ENCODE data around the gene ZNF385A.

ZNF385A gene

GRCh38 chr12:54430471-54431069 is 46.0 kb upstream of the ZNF385A start:
- Histone ChIP-seq H3K9me2 (ENCODE audit: low read depth, low read length) (no peaks in the 10 kb centered on the region), H3K27me3 (ENCODE audit: insufficient read depth, low read length) (peaks cover 8% of the 10 kb centered on the region; the same call in 1 of the 2 replicates), H3K36me3 (ENCODE audit: insufficient read depth, low read length) (no peaks in the 10 kb centered on the region), H3K9ac (ENCODE audit: low read length) (no peak overlapping the region), H3K4me3 (ENCODE audit: low read depth, low read length, poor library complexity, severe bottlenecking) (no peak overlapping the region), H3K9me3 (ENCODE audit: low read length) (no peaks in the 10 kb centered on the region), H3K4me1 (ENCODE audit: insufficient read depth, low read length, severe bottlenecking) (no peaks in the 10 kb centered on the region), H4K20me1 (ENCODE audit: insufficient read depth, low read length) (no peaks in the 10 kb centered on the region), H3K27ac (ENCODE audit: low read depth, low read length, poor library complexity, severe bottlenecking) (no peak overlapping the region), H3K4me2 (ENCODE audit: low read length) (no peak overlapping the region), H3K79me2 (ENCODE audit: insufficient read depth, low read length) (no peaks in the 10 kb centered on the region), H2AFZ (ENCODE audit: low read length) (no peak overlapping the region), H3F3A (ENCODE audit: insufficient read depth, low read length) (no peaks in the 10 kb centered on the region)
- TF ChIP-seq EZH2 (IDR thresholded peaks at IDR 0.05; ENCODE audit: borderline replicate concordance, low read length) (no peak), CTCF (IDR thresholded peaks at IDR 0.05; ENCODE audit: low read length) (no peak)

GRCh38 chr12:54429014-54429471 is 44.5 kb upstream of the ZNF385A start:
- Histone ChIP-seq H3K4me1 (ENCODE audit: insufficient read depth, low read length, severe bottlenecking) (no peaks in the 10 kb centered on the region), H3K4me3 (ENCODE audit: low read depth, low read length, poor library complexity, severe bottlenecking) (no peak overlapping the region), H3K27me3 (ENCODE audit: insufficient read depth, low read length) (peaks cover 11% of the 10 kb centered on the region; the same call in 1 of the 2 replicates), H2AFZ (ENCODE audit: low read length) (no peak overlapping the region), H3K79me2 (ENCODE audit: insufficient read depth, low read length) (no peaks in the 10 kb centered on the region), H3K9me3 (ENCODE audit: low read length) (no peaks in the 10 kb centered on the region), H4K20me1 (ENCODE audit: insufficient read depth, low read length) (no peaks in the 10 kb centered on the region), H3F3A (ENCODE audit: insufficient read depth, low read length) (no peaks in the 10 kb centered on the region), H3K9me2 (ENCODE audit: low read depth, low read length) (no peaks in the 10 kb centered on the region), H3K4me2 (ENCODE audit: low read length) (no peak overlapping the region), H3K9ac (ENCODE audit: low read length) (no peak overlapping the region), H3K36me3 (ENCODE audit: insufficient read depth, low read length) (no peaks in the 10 kb centered on the region), H3K27ac (ENCODE audit: low read depth, low read length, poor library complexity, severe bottlenecking) (no peak overlapping the region)
- no peak for TF ChIP-seq EZH2 (IDR thresholded peaks at IDR 0.05; ENCODE audit: borderline replicate concordance, low read length)
- no peak for TF ChIP-seq CTCF (IDR thresholded peaks at IDR 0.05; ENCODE audit: low read length)

GRCh38 chr12:54428050-54429013 is 43.8 kb upstream of the ZNF385A start:
- no peak overlapping the region for H2AFZ ChIP-seq (ENCODE audit: low read length)
- no peak overlapping the region for H3K9ac ChIP-seq (ENCODE audit: low read length)
- TF ChIP-seq CTCF (IDR thresholded peaks at IDR 0.05; ENCODE audit: low read length) (no peak), EZH2 (IDR thresholded peaks at IDR 0.05; ENCODE audit: borderline replicate concordance, low read length) (no peak)
- H4K20me1 ChIP-seq (ENCODE audit: insufficient read depth, low read length): no peaks in the 10 kb centered on the region
- peaks cover 11% of the 10 kb centered on the region; the same call in 1 of the 2 replicates for H3K27me3 ChIP-seq (ENCODE audit: insufficient read depth, low read length)
- no peaks in the 10 kb centered on the region for H3K79me2 ChIP-seq (ENCODE audit: insufficient read depth, low read length)
- no peaks in the 10 kb centered on the region for H3K4me1 ChIP-seq (ENCODE audit: insufficient read depth, low read length, severe bottlenecking)
- H3K27ac ChIP-seq (ENCODE audit: low read depth, low read length, poor library complexity, severe bottlenecking): no peak overlapping the region
- H3K4me2 ChIP-seq (ENCODE audit: low read length): no peak overlapping the region
- H3K9me2 ChIP-seq (ENCODE audit: low read depth, low read length): no peaks in the 10 kb centered on the region
- no peak overlapping the region for H3K4me3 ChIP-seq (ENCODE audit: low read depth, low read length, poor library complexity, severe bottlenecking)
- no peaks in the 10 kb centered on the region for H3K9me3 ChIP-seq (ENCODE audit: low read length)
- H3F3A ChIP-seq (ENCODE audit: insufficient read depth, low read length): no peaks in the 10 kb centered on the region
- no peaks in the 10 kb centered on the region for H3K36me3 ChIP-seq (ENCODE audit: insufficient read depth, low read length)
